Epithelial cell of esophagus (primary cell): Measurements from ENCODE around the gene MGAT4D.
"Not testable (repeated sequence)": the region's sequence is repeated elsewhere in the genome, so short reads cannot be mapped to it uniquely, and the experiment has no call there.

Experiments used
- DNase-seq: peaks from one replicate; pipeline ENCODE4 v3.0.0; 2010; ENCODE audit warnings: low read depth
- H3K4me3 ChIP-seq: 2 replicates; pipeline ENCODE4 v1.5.1; 2011; ENCODE audit warnings: mild to moderate bottlenecking, low read length, control low read depth
- CTCF ChIP-seq: IDR thresholded peaks from 2 replicates; pipeline ENCODE4 v1.5.1; 2011; ENCODE audit warnings: low read depth, mild to moderate bottlenecking, low read length, control low read depth, inconsistent platforms; ENCODE audit not compliant: insufficient read depth; ENCODE audit errors: missing control alignments

MGAT4D gene

DNA sequence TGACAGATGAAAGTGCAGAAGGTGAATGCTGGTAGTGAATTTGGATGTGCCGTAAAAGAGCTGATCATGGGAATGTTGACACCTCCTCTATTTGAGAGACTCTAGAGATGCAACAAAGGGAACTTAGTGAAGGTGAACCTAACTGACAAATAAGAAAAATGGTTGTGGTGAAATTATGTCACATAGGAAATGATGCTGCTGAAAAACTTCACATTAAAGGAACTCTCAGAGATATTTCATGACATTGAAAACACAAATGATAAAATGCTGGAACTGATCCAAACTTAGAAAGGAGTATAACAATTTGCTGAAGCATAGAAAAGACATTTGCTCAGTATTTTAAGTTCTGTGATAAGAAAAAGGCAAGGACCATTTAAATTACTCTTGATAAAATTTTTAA lies 31.9 kb downstream of the MGAT4D start:
- TF ChIP-seq CTCF = no peak
- DNase-seq = no peak
- no peak overlapping the region for H3K4me3 ChIP-seq

DNA sequence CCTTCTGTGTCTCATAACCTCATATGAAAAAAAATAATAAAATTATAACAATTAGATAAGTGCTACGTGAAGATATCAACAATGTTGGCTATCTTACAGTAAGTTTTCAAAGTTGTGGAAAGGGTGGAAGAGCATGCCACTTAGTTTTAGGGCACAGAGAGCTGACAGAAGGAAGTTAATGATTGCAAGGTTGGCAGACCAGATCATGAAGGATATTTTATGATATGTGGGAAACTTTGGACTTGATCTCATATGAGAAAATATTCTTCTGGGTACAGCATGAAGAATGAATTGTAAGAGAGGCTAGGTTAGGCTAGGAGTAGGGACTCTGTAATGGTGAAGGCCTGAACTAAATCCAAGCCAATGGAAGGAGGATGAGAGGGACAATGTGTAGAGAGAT lies 34.5 kb downstream of the MGAT4D start:
- H3K4me3 ChIP-seq = no peak overlapping the region
- TF ChIP-seq CTCF = no peak
- DNase-seq = no peak

DNA sequence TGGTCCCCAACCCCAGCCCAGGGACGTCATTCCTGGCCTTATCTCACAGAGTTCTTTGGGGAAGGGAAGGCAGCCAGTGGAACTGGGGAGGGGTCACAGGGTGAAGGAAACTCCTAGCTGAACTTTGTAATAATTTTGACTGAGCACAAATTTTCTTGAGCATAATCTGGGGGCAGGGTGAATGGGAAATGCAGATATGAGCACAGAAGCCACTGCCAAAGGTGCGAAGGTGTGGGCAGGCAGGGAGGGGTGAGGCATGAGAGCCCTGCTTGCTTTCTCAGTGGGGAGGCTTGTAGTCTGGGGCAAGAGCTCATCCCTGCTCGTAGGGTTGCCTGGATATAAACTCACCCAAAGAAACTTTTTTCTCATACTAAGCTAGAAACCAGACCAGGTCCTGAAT lies 34.9 kb downstream of the MGAT4D start:
- no peak for DNase-seq
- no peak overlapping the region for H3K4me3 ChIP-seq
- TF ChIP-seq CTCF = no peak

DNA sequence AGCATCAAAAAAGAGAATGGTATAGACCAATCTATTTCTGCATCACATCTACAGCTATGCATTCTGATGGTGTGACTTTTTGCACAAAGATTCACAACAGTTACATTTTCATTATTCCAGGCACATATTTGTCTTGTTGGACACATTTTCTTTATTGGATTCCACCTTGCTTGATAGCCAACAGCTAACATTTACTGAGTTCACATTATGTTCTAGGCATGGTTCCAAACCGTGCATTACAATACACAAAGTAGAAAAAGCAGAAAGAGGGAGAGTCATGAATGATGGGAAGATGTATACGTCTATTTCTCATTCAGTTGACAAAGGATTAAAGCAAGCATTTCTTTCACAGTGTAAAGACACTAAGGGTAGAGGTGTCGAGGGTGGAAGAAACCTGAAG lies 47.7 kb downstream of the MGAT4D start:
- DNase-seq = no peak
- no peak overlapping the region for H3K4me3 ChIP-seq
- no peak for TF ChIP-seq CTCF

DNA sequence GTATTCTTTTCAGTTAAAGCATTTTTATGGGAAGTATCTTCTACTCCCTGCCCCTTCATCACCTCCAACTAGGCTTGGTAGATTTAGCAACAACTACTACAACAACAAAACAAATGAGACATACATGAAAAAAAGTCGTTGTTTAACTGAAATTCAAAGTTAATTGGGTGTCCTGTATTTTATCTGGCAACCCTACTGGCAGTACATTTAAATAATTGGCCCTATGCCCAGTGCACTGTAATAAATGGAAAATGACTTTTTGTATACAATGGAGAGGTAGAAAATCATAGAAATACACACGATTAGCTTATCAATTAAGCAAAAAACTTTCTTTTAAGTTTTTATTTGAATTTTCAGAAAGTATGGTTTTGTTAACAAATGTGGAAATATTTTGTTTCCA lies 49.3 kb downstream of the MGAT4D start:
- no peak for TF ChIP-seq CTCF
- peak; percentile 6 for DNase-seq
- H3K4me3 ChIP-seq = no peak overlapping the region

- no peak for DNase-seq
- no peak overlapping the region for H3K4me3 ChIP-seq
- no peak for TF ChIP-seq CTCF
Measured at GRCh38 chr4:140448162-140448561, 49.9 kb downstream of the MGAT4D start.

GRCh38 chr4:140444347-140444746 lies 53.7 kb downstream of the MGAT4D start:
- H3K4me3 ChIP-seq, DNase-seq: not testable (repeated sequence)
